Skeletal muscle satellite cell (primary cell): Measurements from ENCODE around the gene CEP350.

Experiments used
- H3K27me3 ChIP-seq: 2 replicates; pipeline ENCODE4 v1.7.0; 2013; ENCODE audit warnings: low read length; ENCODE audit not compliant: control insufficient read depth, insufficient read depth
- H3K36me3 ChIP-seq: 2 replicates; pipeline ENCODE4 v1.7.0; 2013; ENCODE audit warnings: mild to moderate bottlenecking, control low read depth, low read length; ENCODE audit not compliant: insufficient read depth
- H3K4me1 ChIP-seq: 2 replicates; pipeline ENCODE4 v1.7.0; 2013; ENCODE audit warnings: low read length; ENCODE audit not compliant: control insufficient read depth, insufficient read depth
- H3K4me2 ChIP-seq: 2 replicates; pipeline ENCODE4 v1.7.0; 2013; ENCODE audit warnings: mild to moderate bottlenecking, low read length
- H3K4me3 ChIP-seq: 2 replicates; pipeline ENCODE4 v1.7.0; 2013; ENCODE audit warnings: low read length
- H3K9ac ChIP-seq: 2 replicates; pipeline ENCODE4 v1.7.0; 2013; ENCODE audit warnings: mild to moderate bottlenecking, low read depth, low read length, moderate library complexity
- H3K9me3 ChIP-seq: replicated peaks from 2 replicates; pipeline ENCODE4 v1.7.0; 2013; ENCODE audit warnings: mild to moderate bottlenecking, control low read depth, low read length

Gene CEP350

GRCh38 chr1:179973198-179974110 lies 18.8 kb downstream of the CEP350 start:
- H3K27me3 ChIP-seq, result no peaks in the 10 kb centered on the region
- no peak overlapping the region for H3K9ac ChIP-seq
- no peak overlapping the region for H3K4me2 ChIP-seq
- H3K36me3 ChIP-seq, result peaks cover 6% of the 10 kb centered on the region
- H3K4me1 ChIP-seq, result peaks cover 21% of the 10 kb centered on the region
- H3K9me3 ChIP-seq, result no peaks in the 10 kb centered on the region
- H3K4me3 ChIP-seq, result no peak overlapping the region

GRCh38 chr1:179976970-179977651 lies 22.5 kb downstream of the CEP350 start:
- no peaks in the 10 kb centered on the region for H3K36me3 ChIP-seq
- no peak overlapping the region for H3K9ac ChIP-seq
- no peak overlapping the region for H3K4me3 ChIP-seq
- no peaks in the 10 kb centered on the region for H3K9me3 ChIP-seq
- H3K4me2 ChIP-seq, result no peak overlapping the region
- peaks cover 4% of the 10 kb centered on the region for H3K4me1 ChIP-seq
- no peaks in the 10 kb centered on the region for H3K27me3 ChIP-seq

GRCh38 chr1:179978199-179979079 lies 23.8 kb downstream of the CEP350 start:
- Histone ChIP-seq H3K27me3 (no peaks in the 10 kb centered on the region), H3K4me2 (no peak overlapping the region), H3K4me1 (peaks cover 4% of the 10 kb centered on the region), H3K9ac (no peak overlapping the region), H3K4me3 (no peak overlapping the region), H3K36me3 (no peaks in the 10 kb centered on the region), H3K9me3 (no peaks in the 10 kb centered on the region)

GRCh38 chr1:179984101-179984500 lies 29.5 kb downstream of the CEP350 start:
- H3K27me3 ChIP-seq, result no peaks in the 10 kb centered on the region
- H3K4me1 ChIP-seq, result no peaks in the 10 kb centered on the region
- H3K9ac ChIP-seq, result no peak overlapping the region
- no peak overlapping the region for H3K4me3 ChIP-seq
- H3K4me2 ChIP-seq, result no peak overlapping the region
- no peaks in the 10 kb centered on the region for H3K9me3 ChIP-seq
- no peaks in the 10 kb centered on the region for H3K36me3 ChIP-seq

- H3K9me3 ChIP-seq, result no peaks in the 10 kb centered on the region
- no peaks in the 10 kb centered on the region for H3K36me3 ChIP-seq
- H3K4me3 ChIP-seq, result no peak overlapping the region
- H3K9ac ChIP-seq, result no peak overlapping the region
- no peaks in the 10 kb centered on the region for H3K4me1 ChIP-seq
- H3K27me3 ChIP-seq, result no peaks in the 10 kb centered on the region
- H3K4me2 ChIP-seq, result no peak overlapping the region
These were observed 30.3 kb downstream of the CEP350 start for GRCh38 chr1:179984942-179985341.

- H3K4me1 ChIP-seq, result no peaks in the 10 kb centered on the region
- no peaks in the 10 kb centered on the region for H3K9me3 ChIP-seq
- peaks cover 10% of the 10 kb centered on the region for H3K36me3 ChIP-seq
- no peaks in the 10 kb centered on the region for H3K27me3 ChIP-seq
- H3K4me2 ChIP-seq, result no peak overlapping the region
- no peak overlapping the region for H3K9ac ChIP-seq
- H3K4me3 ChIP-seq, result no peak overlapping the region
These were observed 36.2 kb downstream of the CEP350 start for GRCh38 chr1:179990847-179991246.

GRCh38 chr1:179995576-179995975 lies 41.0 kb downstream of the CEP350 start:
- no peak overlapping the region for H3K9ac ChIP-seq

GRCh38 chr1:179996099-179996498 lies 41.5 kb downstream of the CEP350 start:
- H3K4me1 ChIP-seq, result no peaks in the 10 kb centered on the region
- peaks cover 31% of the 10 kb centered on the region for H3K36me3 ChIP-seq
- H3K4me2 ChIP-seq, result no peak overlapping the region
- H3K9ac ChIP-seq, result no peak overlapping the region
- no peak overlapping the region for H3K4me3 ChIP-seq
- no peaks in the 10 kb centered on the region for H3K27me3 ChIP-seq
- H3K9me3 ChIP-seq, result no peaks in the 10 kb centered on the region

More at GRCh38 chr1:179995576-179995975, 41.0 kb downstream of the CEP350 start:
- no peaks in the 10 kb centered on the region for H3K4me1 ChIP-seq
- no peaks in the 10 kb centered on the region for H3K9me3 ChIP-seq
- H3K36me3 ChIP-seq, result peaks cover 31% of the 10 kb centered on the region
- H3K4me3 ChIP-seq, result no peak overlapping the region
- H3K27me3 ChIP-seq, result no peaks in the 10 kb centered on the region
- no peak overlapping the region for H3K4me2 ChIP-seq

GRCh38 chr1:180000575-180000974 lies 46.0 kb downstream of the CEP350 start:
- Histone ChIP-seq H3K4me2 (no peak overlapping the region), H3K27me3 (no peaks in the 10 kb centered on the region), H3K9me3 (no peaks in the 10 kb centered on the region), H3K4me3 (no peak overlapping the region), H3K36me3 (peaks cover 20% of the 10 kb centered on the region), H3K4me1 (peaks cover 4% of the 10 kb centered on the region), H3K9ac (no peak overlapping the region)

- Histone ChIP-seq H3K9ac (no peak overlapping the region), H3K36me3 (peaks cover 18% of the 10 kb centered on the region), H3K9me3 (no peaks in the 10 kb centered on the region), H3K4me3 (no peak overlapping the region), H3K27me3 (no peaks in the 10 kb centered on the region), H3K4me2 (no peak overlapping the region), H3K4me1 (peaks cover 4% of the 10 kb centered on the region)
These were observed 47.8 kb downstream of the CEP350 start for GRCh38 chr1:180002437-180002836.

- Histone ChIP-seq H3K4me3 (no peak overlapping the region), H3K4me2 (no peak overlapping the region), H3K27me3 (no peaks in the 10 kb centered on the region), H3K36me3 (peaks cover 20% of the 10 kb centered on the region), H3K9ac (no peak overlapping the region), H3K4me1 (peaks cover 4% of the 10 kb centered on the region), H3K9me3 (no peaks in the 10 kb centered on the region)
These were observed 48.6 kb downstream of the CEP350 start for GRCh38 chr1:180003026-180003695.
